HG02970 (cell line): ENCODE measurements around the gene DMWD.
A peak's percentile ranks its signal among the peaks of the same experiment; 100 is the strongest.

Experiments used
- ATAC-seq: cut with Tn5 transposase; IDR thresholded peaks from one replicate; pipeline ENCODE4 v1.9.1; 2021; ENCODE audit warnings: mild to moderate bottlenecking, moderate library complexity, moderate number of reproducible peaks; ENCODE audit not compliant: unreplicated experiment, low FRiP score

The DMWD gene

GRCh38 chr19:45772130-45772840, 20.4 kb downstream of the DMWD start:
- ATAC-seq: no peak

DNA sequence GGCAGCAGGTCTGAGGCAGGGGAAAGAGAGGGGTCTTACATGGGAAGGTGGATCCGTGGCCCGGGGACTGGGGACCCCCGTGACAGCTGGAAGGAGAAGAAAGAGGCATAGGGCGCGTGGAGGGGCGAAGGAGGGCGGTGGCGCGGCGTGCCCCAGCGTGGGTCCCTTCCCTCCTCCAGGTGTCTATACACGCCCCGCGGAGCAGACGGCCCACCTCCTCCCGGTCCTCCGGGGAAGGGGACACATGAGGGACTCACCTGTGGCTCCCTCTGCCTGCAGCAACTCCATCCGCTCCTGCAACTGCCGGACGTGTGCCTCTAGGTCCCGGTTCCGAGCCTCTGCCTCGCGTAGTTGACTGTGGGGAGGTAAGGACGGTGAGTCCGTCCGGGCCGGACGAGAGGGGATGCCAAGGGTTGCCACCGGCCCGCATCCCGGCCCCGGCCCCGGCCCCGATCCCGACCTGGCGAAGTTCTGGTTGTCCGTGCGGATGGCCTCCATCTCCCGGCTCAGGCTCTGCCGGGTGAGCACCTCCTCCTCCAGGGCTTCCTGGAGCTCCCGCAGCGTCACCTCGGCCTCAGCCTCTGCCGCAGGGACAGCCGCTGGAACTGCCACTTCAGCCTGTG, 21.2 kb downstream of the DMWD start:
- no peak for ATAC-seq

DNA sequence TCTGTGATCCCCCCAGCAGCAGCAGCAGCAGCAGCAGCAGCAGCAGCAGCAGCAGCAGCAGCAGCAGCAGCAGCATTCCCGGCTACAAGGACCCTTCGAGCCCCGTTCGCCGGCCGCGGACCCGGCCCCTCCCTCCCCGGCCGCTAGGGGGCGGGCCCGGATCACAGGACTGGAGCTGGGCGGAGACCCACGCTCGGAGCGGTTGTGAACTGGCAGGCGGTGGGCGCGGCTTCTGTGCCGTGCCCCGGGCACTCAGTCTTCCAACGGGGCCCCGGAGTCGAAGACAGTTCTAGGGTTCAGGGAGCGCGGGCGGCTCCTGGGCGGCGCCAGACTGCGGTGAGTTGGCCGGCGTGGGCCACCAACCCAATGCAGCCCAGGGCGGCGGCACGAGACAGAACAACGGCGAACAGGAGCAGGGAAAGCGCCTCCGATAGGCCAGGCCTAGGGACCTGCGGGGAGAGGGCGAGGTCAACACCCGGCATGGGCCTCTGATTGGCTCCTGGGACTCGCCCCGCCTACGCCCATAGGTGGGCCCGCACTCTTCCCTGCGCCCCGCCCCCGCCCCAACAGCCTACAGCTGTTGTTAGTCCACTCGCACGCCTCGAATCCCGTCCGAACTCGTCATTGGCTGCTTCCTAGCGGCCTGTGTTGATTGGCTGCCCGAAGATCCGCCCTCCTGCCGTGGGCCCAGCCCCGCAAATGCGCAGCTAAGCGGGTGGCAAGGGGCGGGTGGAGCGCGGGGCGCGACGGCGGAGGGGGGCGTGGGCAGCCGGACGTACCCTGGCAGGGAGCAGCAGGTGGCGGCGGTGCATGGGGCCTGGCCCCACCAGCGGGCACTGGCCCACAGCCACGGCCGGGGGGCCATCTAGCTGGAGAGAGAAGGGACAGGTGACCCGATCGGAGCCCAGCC, 22.2 kb downstream of the DMWD start:
- ATAC-seq: peak; percentile 49

GRCh38 chr19:45769821-45770191, 22.8 kb downstream of the DMWD start:
- ATAC-seq: no peak

GRCh38 chr19:45768984-45769782, 23.5 kb downstream of the DMWD start, which contains the start of gene SIX5:
Gene SIX5, minus strand, starts transcription at chr19:45769252. Its CDS starts 408 bp downstream, at chr19:45768844.
- ATAC-seq: peak; percentile 63

DNA sequence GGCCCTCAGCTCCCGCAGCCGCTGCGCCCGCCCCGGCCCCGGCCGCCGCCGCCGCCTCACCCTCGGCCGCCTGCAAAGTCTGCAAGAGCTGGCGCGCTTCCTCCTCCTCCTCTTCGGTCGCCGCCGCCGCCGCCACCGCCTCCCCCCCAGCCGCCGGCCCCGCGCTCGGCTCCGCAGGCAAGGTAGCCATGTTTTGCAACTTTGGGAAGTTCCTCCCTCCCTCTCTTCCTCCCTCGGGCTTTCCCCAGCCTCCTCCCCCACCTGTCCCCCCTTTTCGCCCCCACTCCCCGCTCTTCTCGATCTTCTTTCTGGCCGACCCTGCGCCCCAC, 24.0 kb downstream of the DMWD start:
- no peak for ATAC-seq

DNA sequence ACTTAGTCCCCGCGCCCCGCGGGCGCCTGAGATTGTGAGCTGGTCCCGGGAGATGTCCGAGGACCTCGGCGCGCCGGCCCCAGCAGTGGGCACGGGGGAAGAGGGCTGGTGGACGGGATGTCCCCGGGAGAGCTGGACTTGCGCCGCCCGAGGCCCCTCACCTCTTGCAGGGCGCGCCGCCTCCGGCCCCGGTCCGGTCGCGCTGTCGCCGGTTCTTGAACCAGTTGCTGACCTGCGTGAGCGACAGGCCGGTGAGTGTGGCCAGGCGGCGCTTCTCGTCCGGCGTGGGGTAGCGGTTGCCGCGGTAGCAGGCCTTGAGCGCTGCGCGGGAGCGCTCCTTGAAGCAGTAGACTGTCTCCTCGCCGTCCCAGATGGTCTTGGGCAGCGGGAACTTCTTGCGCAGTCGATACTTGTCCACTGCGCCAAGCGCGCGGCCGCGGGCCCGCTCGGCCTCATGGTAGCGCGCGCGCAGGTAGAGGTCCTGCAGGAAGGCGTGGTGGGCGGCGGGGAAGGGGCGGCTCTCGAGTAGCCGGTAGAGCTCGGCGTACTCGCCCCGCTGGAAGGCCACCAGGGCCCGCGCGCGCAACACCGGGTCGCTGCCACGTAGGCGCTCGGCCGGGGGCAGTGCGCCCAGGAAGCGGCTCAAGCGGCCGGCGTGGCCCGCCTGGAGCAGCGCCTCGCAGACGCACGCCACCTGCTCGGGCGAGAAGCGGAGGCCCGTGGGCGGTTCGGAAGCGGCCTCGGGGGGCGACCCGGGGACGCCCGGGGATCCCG, 24.6 kb downstream of the DMWD start:
- ATAC-seq: no peak

GRCh38 chr19:45767410-45767880, 25.2 kb downstream of the DMWD start:
- ATAC-seq: no peak

- no peak for ATAC-seq
These were observed 25.7 kb downstream of the DMWD start for GRCh38 chr19:45766869-45767346.

DNA sequence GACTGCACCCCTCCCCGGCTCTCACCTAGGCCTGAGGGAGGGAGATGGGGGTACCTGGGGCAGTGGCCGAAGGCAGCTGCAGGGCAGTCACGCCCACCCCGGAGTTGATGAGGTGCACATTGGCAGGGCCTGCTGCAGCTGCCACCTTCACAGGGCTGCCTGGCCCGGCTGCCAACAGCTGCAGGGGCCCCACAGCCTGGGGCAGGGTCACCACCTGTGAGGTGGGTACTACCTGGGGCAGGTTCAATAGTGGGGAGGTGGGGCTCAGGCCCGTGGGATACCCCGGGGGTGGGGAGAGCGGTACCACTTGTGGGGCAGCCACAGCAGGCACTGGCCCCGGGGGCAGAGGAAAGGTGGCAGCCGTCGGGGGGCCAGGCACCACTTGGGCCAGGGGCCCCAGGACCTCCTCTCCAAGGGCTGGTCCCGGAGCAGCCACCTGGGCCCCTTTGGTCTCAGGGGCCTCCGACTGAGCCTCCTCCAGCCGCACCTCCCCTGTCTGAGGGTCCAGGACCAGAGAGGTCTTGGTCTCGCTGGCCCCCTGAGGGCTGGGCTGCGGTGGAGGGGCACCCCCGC, 26.3 kb downstream of the DMWD start:
- ATAC-seq: no peak

GRCh38 chr19:45765702-45766295, 26.8 kb downstream of the DMWD start:
- no peak for ATAC-seq

GRCh38 chr19:45764945-45765701, 27.5 kb downstream of the DMWD start:
- ATAC-seq: no peak

- ATAC-seq: no peak
These were observed 28.2 kb downstream of the DMWD start for GRCh38 chr19:45764475-45764874.

DNA sequence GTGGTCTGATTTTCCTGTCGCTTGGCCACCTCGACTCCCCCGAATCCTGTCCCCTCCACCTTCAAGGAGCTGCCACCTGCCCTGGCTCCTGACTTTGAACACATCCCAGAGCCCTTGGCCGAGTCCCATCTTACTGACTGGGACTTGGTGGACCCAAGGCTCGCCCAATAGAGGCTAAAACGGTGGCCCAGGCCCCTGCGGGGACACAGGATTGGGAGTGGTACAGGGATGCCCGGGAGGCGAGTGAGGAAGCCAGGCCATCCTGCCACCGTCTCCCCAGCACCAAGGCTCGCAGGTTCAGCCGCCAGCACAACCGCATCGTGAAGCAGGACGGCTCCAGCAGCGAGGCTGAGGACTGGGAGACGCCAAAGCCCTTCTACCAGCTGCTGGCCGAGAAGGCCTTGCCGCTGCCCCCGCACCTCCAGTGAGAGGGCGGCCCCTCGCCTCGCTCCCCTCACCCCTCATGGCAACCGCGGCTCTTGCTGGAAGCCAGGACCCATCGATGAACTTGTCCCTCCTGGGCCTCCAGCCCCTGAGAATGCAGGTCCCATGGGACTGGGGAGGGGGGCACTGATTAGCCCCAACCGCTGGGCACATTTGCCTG, 28.9 kb downstream of the DMWD start:
- ATAC-seq: no peak

DNA sequence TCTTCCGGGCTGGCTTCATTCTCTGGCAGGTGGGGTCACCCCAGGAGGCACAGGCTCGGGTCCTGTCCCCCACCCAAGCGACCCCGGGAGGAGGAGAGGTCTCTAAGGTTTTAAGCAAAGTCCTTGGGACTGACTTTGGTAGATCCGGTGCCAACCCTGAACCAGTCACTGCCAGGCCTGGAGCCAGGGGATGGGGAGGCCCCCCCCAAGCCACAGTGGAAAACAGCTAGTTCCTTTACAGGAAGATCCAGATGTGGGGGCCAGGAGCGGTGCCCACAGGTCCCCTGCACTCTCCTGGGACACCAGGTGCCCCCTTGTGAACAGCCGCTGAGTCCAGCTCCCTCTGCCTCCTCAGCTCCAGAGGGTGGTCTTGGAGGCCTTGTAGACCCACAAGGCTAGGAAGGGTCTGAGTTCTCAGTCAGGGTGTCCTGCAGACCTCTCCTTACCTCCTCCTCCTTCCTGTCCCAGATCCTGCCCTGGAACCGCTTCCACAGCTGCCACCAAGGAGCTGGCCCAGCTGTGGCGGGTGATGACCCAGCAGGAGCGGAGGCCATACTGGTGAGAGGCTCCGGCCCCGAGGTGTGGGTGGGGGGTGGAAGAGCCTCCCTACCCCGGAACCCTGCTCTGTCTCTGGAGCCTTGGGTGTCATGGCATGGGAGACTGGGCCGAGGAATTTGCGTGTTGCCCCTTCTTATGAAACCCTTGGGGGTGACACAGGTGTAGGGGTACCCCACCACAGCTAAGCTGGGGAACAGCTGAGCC, 29.6 kb downstream of the DMWD start:
- no peak for ATAC-seq

DNA sequence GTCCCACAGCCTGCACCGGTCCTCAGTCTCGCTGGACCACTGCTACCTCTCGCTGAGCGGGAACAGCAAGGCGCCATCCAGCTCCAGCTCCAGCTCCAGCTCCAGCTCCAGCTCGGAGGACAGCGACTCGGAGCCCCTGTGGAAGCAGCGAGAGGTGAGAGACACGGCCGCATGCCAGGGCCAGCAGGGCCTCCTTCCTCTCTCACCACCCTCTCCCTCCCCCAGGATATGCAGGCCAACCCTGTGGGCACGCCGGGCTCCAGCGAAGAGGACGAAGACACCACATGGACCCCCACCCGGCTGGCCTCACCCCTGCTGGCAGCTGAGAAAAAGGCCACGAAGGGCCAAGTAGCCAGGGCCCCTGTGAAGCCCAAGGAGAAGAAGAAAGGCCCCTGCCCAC, 30.9 kb downstream of the DMWD start:
- no peak for ATAC-seq

- ATAC-seq: no peak
These were observed 33.7 kb downstream of the DMWD start for GRCh38 chr19:45758921-45759320.
